ENCODE measurements around the gene SSB. TPM values are rescaled to one million over a fixed set of nuclear protein-coding genes. Genes with fewer than 3 reads are reported as not detected.
"Not testable (repeated sequence)": the region's sequence is repeated elsewhere in the genome, so short reads cannot be mapped to it uniquely, and the experiment has no call there.

The SSB gene
- total RNA-seq, 1 donor from 2014 or later: 54.8 TPM

DNA sequence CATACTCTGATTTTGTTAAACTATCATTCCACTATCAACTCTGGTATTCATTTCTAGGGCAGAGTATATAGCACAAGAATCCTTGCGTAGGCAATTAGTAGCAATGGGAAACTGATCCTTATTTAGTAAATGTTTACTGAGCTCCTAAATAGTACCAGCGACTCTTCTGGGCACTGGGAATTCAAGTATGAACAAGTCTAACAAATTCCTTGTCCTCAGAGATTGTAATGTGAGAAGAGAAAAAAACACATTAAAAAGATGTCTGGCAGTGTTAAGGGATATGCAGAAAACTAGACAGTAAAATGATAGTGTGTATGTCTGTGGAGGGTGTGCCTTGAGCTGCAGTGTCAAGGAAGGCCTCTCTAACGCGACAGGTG is 25.3 kb downstream of the SSB start:
- DNase-seq (no peak), ATAC-seq (no peak)
- intact Hi-C loops (cut with micrococcal nuclease): loop anchor here (10.0 kb wide), 2 partner anchors 51 to 101 kb away; no protein-coding TSS in a partner anchor

DNA sequence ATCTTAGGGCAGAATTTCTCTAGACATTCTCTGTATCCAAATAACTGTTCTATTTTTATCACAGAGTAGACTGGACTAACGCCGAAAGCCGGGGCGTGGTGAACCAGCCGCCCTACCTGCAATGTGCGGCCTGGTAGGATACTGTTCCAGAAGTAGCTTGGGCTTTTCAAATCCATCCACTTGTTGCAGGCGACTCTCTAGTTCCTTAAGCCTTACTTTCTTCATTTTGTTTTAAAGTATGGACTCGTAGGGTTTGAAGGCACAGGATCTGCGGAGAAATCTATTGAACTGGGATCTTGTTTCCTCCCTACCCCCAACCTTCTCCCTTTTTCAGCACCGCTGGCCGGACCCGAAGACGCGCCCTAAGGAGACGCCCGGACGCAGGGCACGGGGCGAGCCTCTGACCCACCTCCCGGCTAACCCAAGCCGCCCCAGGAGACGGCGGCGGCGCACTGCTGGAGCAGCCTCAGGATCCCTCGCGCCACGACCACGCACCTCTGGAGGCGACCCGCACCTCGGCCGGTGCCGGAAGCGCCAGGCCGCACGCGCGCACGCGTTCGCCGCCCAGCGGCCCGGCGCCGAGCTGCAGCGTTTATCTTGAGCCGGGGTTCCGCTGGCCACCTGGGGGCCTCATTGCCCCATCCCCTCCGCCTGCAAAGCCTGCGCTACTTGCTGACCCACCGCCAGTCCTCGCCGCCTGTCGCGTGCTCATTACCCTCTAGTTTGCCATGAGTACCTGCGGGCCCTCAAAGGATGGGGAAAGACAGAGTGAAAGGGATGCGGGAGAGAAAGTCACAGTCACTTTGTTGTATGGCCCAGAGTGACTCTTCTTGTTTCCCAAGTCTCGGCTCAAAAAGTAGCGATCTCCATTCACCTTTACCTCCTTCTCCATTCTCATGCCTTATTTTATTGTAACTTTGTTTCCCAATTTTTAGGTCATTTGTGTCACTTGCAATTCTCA is 26.0 kb downstream of the SSB start, which contains the start of gene METTL5:
METTL5 (minus strand) TSS at position 533 of the 961 bp plus-strand sequence; CDS start at position 225, 308 bp downstream.
- intact Hi-C loops (cut with micrococcal nuclease): loop anchor here (10.0 kb wide), 2 partner anchors 50 to 100 kb away; no protein-coding TSS in a partner anchor
- ATAC-seq (peak; percentile 76), DNase-seq (peak; percentile 92)

DNA sequence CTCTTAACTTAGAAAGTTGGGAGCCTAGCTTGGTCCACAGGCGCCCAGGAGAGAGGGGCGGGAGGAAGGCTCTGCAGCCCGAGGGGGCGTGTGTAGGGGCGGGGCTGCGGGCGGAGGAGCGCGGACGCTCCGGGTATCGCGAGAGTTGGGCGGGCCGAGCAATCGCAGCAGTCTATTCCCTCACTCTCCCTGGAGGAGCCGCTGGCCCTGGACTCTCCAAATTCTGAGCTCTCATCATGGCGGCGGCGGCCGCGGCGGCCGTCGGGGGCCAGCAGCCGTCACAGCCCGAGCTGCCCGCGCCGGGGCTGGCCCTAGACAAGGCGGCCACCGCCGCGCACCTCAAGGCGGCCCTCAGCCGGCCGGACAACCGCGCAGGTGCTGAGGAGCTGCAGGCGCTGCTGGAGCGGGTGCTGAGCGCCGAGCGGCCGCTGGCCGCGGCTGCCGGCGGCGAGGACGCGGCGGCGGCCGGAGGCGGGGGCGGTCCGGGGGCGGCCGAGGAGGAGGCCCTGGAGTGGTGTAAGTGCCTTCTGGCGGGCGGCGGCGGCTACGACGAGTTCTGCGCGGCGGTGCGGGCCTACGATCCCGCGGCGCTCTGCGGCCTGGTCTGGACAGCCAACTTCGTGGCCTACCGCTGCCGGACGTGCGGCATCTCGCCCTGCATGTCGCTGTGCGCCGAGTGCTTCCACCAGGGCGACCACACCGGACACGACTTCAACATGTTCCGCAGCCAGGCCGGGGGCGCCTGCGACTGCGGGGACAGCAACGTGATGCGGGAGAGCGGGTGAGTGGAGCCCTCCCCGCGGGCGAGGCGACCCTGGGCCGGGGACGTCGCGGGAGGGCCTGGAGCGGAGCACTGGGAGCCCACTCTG is 28.8 kb downstream of the SSB start, which contains the start of gene UBR3:
UBR3 (plus strand) TSS at position 183 of the 869 bp plus-strand sequence; CDS start at position 237, 54 bp downstream.
- intact Hi-C loops (cut with micrococcal nuclease): loop anchor here (10.0 kb wide), 2 partner anchors 47 to 97 kb away; no protein-coding TSS in a partner anchor
- ATAC-seq (peak; percentile 86), DNase-seq (peak; percentile 97)

DNA sequence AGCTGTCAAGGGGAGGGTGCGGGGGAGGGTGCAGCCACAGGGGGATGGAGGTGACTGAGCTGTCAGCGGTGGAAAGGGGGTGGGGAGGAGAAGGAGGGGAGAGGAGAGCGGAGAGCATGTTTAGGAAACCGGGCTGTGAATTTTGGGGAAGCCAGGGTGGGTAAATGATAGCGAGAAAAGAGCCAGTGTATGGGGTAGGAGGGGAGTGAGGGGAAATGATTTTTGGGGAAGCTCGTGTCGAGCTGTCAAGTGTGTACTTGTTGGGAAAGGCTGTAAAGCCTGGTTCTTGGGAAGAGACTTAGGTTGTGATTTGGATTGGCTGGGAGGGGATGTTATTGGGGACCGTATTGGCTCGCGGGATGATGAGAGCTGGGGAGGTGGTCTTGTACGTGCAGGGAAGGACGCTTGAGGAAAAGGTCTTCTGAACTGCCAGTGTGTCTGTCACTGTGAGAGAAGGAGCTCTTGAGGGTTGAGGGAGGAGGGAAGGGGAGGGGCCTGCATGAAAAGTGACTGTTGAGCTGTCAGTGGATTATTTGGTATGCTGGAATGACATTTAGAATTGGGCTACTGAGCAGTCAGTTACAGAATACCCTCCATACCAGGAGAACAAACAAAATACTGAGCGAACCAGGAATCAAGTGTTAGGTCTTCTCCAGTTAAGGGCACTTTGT is 29.6 kb downstream of the SSB start:
- no peak for DNase-seq
- intact Hi-C loops (cut with micrococcal nuclease): loop anchor here (10.0 kb wide), 2 partner anchors 47 to 97 kb away; no protein-coding TSS in a partner anchor
- ATAC-seq: peak; percentile 71

DNA sequence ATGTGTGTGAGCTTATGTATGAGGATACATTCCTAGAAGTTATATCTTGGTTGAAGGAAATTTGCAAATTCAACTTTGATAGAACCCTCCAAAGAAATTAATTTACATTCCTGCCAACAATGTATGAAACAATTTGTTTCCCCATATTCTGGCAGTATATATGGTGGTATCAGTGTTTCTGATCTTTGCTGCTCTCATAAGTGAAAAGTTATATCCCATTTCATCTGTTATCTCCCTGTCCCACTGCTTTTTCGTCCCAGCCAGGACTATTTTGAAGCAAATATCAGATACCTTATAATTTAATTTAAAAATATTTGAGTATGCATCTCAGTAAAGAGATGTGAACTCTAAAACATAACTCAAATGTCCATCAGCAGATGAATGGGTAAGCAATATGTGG is 35.7 kb downstream of the SSB start:
- DNase-seq: no peak
- intact Hi-C loops (cut with micrococcal nuclease): no loop called here
- no peak for ATAC-seq

DNA sequence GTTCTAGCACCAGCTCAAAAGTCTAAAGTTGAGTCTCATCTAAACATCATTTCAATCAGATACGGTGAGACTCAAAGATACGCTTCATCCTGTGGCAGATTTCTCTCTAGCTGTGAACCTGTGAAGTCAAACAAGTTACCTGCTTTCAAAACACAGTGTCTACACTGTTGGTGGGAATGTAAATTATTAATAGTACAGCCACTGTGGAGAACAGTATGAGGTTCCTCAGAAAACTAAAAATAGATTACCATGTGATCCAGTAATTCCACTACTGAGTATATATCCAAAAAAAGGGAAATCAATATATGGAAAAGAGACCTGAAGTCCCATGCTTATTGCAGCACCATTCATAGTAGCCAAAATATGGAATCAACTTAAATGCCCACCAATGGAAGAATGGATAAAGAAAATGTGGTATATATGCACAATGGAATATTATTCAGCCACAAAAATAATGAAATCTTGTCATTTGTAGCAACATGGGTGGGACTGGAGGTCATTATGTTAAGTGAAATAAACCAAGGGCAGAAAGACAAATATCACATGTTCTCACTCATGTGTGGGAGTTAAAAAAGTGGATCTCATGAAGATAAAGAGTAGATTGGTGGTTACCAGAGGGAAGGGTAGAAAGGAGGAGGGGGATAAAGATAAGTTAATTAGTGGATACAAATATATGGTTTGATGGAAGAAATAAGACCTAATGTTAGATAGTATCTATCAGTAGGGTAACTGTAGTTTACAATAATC is 40.2 kb downstream of the SSB start:
- ATAC-seq (peak; percentile 83), DNase-seq (no peak)
- intact Hi-C loops (cut with micrococcal nuclease): no loop called here

DNA sequence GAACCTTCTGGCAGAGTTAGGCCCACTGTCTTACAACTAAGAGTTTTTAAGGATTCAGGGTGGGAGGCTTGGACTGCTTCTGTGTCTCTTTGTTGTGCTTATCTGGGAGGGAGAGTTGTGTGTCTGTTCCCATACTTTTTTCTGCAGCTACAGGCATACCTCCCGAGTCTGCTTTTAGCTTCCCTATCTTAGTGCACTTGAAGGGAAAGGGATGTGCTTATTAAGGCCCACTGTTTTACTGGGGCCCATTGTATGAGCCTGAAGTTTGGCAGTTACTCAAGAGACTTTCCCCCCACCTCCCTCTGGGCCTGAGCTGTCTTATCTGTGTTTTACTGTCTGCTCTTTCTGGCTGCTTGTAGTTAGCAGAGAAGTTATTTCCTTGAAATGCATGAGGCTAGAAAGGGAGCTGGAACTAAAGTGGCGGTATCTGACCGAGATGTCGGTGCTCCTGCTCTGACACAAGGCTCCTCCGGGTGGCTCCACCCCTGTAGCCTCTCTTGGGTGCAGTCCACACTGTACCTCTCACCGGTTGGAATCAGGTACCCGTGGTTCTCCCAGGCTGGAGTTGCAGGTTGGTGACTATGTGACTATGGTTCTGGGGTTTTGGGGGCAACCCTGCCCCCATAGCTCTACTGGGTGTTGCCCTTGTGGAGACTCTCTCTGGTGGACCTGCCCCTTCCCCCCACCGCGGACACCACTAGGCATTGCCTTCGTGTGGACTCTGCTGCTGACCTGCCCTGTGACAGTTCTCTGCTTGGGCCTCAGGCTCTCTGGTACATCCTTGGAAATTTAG is 41.5 kb downstream of the SSB start:
- ATAC-seq (peak; percentile 71), DNase-seq (no peak)

DNA sequence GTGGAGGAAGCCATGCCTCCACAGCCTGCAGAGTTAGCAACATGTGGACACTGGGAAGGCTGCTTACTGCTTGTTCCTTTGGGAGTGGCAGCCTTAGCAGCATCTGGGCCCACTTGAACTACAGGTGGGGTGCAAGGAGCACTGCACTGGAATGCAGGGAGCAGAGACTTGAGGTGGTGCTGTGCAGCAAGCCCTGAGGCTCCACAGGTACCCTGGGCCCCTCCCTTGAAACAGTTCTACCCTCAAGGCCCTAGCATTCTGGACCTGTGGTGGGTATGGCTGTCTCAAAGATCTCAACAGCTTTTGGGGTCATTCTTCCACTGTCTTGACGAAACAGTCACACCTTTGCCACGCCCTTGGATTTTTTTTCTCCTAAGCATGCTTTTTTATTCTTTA is 42.1 kb downstream of the SSB start:
- peak; percentile 29 for ATAC-seq
- DNase-seq: no peak
- intact Hi-C loops (cut with micrococcal nuclease): no loop called here

More for the DNA sequence above, 41.5 kb downstream of the SSB start:
- intact Hi-C loops (cut with micrococcal nuclease): no loop called here

DNA sequence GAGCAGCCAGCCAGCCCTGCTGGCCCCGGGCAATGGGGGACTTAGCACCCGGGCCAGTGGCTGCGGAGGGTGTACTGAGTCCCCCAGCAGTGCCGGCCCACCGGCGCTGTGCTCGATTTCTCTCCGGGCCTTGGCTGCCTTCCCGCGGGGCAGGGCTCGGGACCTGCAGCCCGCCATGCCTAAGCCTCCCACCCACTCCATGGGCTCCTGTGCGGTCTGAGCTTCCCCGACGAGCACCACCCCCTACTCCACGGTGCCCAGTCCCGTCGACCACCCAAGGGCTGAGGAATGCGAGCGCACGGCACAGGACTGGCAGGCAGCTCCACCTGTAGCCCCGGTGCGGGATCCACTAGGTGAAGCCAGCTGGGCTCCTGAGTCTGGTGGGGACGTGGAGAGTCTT is 43.0 kb downstream of the SSB start:
- intact Hi-C loops (cut with micrococcal nuclease); ATAC-seq; DNase-seq: not testable (repeated sequence)

DNA sequence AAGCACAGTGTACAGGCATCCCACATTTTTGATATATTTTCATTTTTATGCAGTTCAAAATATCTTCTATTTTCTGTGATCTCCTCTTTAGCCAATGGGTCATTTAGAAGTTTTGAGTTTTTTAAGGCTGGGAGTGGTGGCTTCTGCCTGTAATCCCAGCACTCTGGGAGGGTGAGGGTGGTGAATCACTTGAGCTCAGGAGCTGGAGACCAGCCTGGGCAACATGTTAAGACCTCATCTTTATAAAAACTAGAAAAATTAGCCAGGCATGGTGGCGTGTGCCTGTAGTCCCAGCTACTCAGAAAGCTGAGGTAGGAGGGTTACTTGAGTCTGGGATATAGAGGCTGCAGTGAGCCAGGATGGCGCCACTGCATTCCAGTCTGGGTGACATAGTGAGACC is 46.3 kb downstream of the SSB start:
- no peak for ATAC-seq
- no peak for DNase-seq
- intact Hi-C loops (cut with micrococcal nuclease): no loop called here

DNA sequence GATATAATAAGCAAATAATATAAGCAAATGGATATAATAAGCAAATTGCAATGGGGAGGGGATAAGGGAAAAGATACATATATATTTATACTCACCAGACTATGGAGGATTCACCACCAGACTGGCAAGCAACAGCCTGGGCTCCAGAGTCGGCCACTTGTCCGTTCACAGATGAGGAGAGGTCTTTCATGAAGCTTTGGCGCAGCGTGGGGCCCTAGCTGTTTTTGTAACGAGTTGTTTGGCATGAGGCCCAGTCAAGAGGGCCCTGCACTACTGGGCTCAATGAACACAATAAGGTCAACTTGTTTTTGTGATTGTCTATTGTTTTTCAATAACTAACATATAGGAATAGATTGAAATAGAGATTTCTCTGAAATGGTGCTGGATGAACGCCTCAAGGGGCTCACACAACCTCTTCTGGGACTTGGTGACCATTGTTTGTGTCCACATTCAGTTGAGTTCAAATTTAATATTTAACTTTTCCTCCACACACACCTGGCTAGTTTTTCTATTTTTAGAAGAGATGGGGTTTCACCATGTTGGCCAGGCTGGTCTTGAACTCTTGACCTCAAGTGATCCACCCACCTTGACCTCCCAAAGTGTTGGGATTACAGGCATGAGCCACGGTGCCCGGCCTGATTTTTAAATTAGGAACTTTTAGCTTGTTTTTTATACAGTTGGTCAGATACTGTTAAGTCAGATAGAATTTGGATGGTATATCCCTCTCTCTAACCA is 50.5 kb downstream of the SSB start:
- intact Hi-C loops (cut with micrococcal nuclease): not testable (repeated sequence)
- ATAC-seq (peak; percentile 68), DNase-seq (peak; percentile 41)

DNA sequence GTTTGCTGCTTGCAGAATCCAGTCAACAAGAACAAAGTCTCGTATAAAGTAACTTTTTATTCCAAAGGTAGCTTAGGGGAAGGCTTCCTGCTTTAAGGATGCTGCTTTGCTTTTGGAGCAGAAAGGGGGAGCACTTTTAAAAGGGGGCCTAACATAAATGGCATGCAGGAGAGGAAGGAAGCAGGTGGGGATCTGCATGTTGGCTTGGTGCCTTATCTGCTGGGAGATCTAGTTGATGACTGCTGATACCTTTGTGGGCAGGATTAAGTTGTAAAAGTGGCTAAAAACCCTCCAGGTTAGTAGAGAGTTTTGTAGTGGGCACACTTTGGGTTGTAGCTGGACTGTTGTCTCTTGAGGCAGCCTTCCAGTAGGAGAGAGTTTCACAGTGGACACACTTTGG is 51.0 kb downstream of the SSB start:
- DNase-seq (no peak), ATAC-seq (no peak)
- intact Hi-C loops (cut with micrococcal nuclease): no loop called here

DNA sequence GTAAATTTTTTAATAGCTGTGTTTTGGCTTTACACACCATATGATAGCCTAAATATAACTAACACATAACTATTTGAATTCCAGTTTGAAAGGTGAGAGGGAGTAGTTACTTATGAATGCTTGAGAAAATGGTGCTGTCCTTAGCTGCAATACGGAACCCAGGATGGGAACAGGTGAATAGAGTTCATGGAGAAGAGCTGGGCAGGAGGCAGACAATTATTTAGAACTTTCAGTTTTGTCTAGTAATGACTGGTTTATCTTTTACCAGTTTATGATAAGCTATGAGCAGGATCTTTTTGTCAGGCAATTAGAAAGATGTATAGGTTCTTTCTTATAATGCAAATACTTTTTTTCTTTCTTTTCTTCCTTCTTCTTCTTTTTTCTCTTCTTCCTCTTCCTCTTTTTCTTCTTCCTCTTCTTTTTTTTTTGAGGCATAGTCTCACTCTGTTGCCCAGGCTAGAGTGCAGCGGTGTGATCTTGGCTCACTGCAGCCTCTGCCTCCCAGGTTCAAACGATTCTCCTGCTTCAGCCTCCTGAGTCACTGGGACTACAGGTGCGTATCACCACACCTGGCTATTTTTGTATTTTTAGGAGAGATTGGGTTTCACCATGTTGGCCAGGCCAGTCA is 54.5 kb downstream of the SSB start:
- intact Hi-C loops (cut with micrococcal nuclease): no loop called here
- DNase-seq (no peak), ATAC-seq (no peak)

DNA sequence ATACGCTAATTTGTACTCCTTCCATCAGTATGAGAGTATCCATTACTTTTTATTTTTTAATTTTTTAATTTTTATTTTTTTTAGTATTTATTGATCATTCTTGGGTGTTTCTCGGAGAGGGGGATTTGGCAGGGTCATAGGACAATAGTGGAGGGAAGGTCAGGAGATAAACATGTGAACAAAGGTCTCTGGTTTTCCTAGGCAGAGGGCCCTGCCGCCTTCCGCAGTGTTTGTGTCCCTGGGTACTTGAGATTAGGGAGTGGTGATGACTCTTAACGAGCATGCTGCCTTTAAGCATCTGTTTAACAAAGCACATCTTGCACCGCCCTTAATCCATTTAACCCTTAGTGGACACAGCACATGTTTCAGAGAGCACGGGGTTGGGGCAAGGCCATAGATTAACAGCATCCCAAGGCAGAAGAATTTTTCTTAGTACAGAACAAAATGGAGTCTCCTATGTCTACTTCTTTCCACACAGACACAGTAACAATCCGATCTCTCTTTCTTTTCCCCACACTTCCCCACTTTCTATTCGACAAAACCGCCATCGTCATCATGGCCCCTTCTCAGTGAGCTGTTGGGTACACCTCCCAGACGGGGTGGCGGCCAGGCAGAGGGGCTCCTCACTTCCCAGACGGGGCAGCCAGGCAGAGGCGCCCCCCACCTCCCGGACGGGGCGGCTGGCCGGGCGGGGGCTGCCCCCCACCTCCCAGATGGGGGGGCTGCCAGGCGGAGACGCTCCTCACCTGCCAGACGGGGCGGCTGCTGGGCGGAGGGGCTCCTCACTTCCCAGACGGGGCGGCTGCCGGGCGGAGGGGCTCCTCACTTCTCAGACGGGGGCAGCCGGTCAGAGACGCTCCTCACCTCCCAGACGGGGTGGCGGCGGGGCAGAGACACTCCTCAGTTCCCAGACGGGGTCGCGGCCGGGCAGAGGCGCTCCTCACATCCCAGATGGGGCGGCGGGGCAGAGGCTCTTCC is 56.9 kb downstream of the SSB start:
- intact Hi-C loops (cut with micrococcal nuclease); DNase-seq; ATAC-seq: not testable (repeated sequence)

DNA sequence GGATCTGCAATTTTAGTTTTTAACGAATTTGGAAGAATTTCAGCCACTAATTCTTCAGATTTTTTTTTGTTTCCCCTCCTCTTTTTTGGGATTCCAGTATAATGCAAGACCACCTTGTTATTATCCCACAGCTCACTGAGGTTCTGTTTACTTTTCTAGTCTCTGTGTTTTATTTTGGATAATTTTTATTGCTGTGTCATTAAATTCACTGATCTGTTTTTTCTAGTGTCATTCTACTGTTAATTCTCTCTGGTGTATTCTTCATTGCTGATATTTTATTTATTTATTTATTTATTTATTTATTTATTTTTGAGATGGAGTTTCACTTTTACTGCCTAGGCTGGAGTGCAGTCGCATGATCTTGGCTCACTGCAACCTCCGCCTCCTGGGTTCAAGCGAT is 60.8 kb downstream of the SSB start:
- intact Hi-C loops (cut with micrococcal nuclease): no loop called here
- ATAC-seq (no peak), DNase-seq (no peak)
